ENCODE measurements around the gene PRRG3.
"Not testable (repeated sequence)": the region's sequence is repeated elsewhere in the genome, so short reads cannot be mapped to it uniquely, and the experiment has no call there.

PRRG3 gene

GRCh38 chrX:151694661-151695582 lies at the start of gene PRRG3:
Gene PRRG3 (plus strand): TSS chrX:151695458. CDS start chrX:151698815, 3,357 bp downstream.
- DNase-seq (ENCODE audit: low spot score): no peak

GRCh38 chrX:151675121-151675746 lies 20.0 kb upstream of the PRRG3 start:
- no peak for DNase-seq (ENCODE audit: low spot score)

- DNase-seq (ENCODE audit: low spot score): no peak
Observed at GRCh38 chrX:151676196-151676595, 19.1 kb upstream of the PRRG3 start.

GRCh38 chrX:151679798-151680402 lies 15.4 kb upstream of the PRRG3 start:
- no peak for DNase-seq (ENCODE audit: low spot score)

- DNase-seq (ENCODE audit: low spot score): peak; percentile 40
Observed at GRCh38 chrX:151680805-151681204, 14.5 kb upstream of the PRRG3 start.

GRCh38 chrX:151687635-151688034 lies 7.6 kb upstream of the PRRG3 start:
- no peak for DNase-seq (ENCODE audit: low spot score)

GRCh38 chrX:151688695-151689094 lies 6.6 kb upstream of the PRRG3 start:
- DNase-seq (ENCODE audit: low spot score): no peak

- DNase-seq (ENCODE audit: low spot score): no peak
Observed at GRCh38 chrX:151692825-151693224, 2.4 kb upstream of the PRRG3 start.

- DNase-seq (ENCODE audit: low spot score): no peak
Observed at GRCh38 chrX:151694121-151694520, 1.1 kb upstream of the PRRG3 start.

GRCh38 chrX:151695583-151696340 lies 504 bp downstream of the PRRG3 start:
- no peak for DNase-seq (ENCODE audit: low spot score)

GRCh38 chrX:151697082-151697481 lies 1.8 kb downstream of the PRRG3 start:
- not testable (repeated sequence) for DNase-seq (ENCODE audit: low spot score)

- no peak for DNase-seq (ENCODE audit: low spot score)
Observed at GRCh38 chrX:151697522-151697921, 2.3 kb downstream of the PRRG3 start.

GRCh38 chrX:151698485-151698884 lies 3.2 kb downstream of the PRRG3 start:
- no peak for DNase-seq (ENCODE audit: low spot score)

- no peak for DNase-seq (ENCODE audit: low spot score)
Observed at GRCh38 chrX:151699746-151700145, 4.5 kb downstream of the PRRG3 start.

GRCh38 chrX:151700581-151700980 lies 5.3 kb downstream of the PRRG3 start:
- DNase-seq (ENCODE audit: low spot score): no peak

GRCh38 chrX:151701071-151701470 lies 5.8 kb downstream of the PRRG3 start:
- DNase-seq (ENCODE audit: low spot score): no peak

- DNase-seq (ENCODE audit: low spot score): no peak
Observed at GRCh38 chrX:151701531-151701930, 6.3 kb downstream of the PRRG3 start.

- no peak for DNase-seq (ENCODE audit: low spot score)
Observed at GRCh38 chrX:151702026-151702714, 6.9 kb downstream of the PRRG3 start.

GRCh38 chrX:151702741-151703340 lies 7.6 kb downstream of the PRRG3 start:
- DNase-seq (ENCODE audit: low spot score): no peak

- no peak for DNase-seq (ENCODE audit: low spot score)
Observed at GRCh38 chrX:151703487-151703886, 8.2 kb downstream of the PRRG3 start.

GRCh38 chrX:151704041-151704663 lies 8.9 kb downstream of the PRRG3 start:
- DNase-seq (ENCODE audit: low spot score): no peak
